ENCODE measurements around the gene SLC26A1.

Gene SLC26A1

GRCh38 chr4:963276-964225 lies 29.7 kb downstream of the SLC26A1 start:
- no peak for DNase-seq (ENCODE audit: low read depth, low spot score)
- ChIA-PET CTCF (interaction anchor here (1.0 kb wide), 1 partner anchor 23 kb away, joined by 3 read pairs; no protein-coding TSS in a partner anchor), POLR2A (no interaction called here)
- no peak for TF ChIP-seq CTCF (IDR thresholded peaks at IDR 0.05; ENCODE audit: insufficient read depth, low read length, missing control alignments)
- H3K4me3 ChIP-seq (ENCODE audit: low read depth, low read length): no peak overlapping the region

- H3K4me3 ChIP-seq (ENCODE audit: low read depth, low read length): no peak overlapping the region
- ChIA-PET CTCF (no interaction called here), POLR2A (no interaction called here)
- no peak for DNase-seq (ENCODE audit: low read depth, low spot score)
- TF ChIP-seq CTCF (IDR thresholded peaks at IDR 0.05; ENCODE audit: insufficient read depth, low read length, missing control alignments): no peak
Measured at GRCh38 chr4:962231-963208, 30.7 kb downstream of the SLC26A1 start.

GRCh38 chr4:961351-962230 lies 31.6 kb downstream of the SLC26A1 start:
- ChIA-PET POLR2A (no interaction called here), CTCF (no interaction called here)
- TF ChIP-seq CTCF (IDR thresholded peaks at IDR 0.05; ENCODE audit: insufficient read depth, low read length, missing control alignments): no peak
- no peak for DNase-seq (ENCODE audit: low read depth, low spot score)
- H3K4me3 ChIP-seq (ENCODE audit: low read depth, low read length): no peak overlapping the region

DNA sequence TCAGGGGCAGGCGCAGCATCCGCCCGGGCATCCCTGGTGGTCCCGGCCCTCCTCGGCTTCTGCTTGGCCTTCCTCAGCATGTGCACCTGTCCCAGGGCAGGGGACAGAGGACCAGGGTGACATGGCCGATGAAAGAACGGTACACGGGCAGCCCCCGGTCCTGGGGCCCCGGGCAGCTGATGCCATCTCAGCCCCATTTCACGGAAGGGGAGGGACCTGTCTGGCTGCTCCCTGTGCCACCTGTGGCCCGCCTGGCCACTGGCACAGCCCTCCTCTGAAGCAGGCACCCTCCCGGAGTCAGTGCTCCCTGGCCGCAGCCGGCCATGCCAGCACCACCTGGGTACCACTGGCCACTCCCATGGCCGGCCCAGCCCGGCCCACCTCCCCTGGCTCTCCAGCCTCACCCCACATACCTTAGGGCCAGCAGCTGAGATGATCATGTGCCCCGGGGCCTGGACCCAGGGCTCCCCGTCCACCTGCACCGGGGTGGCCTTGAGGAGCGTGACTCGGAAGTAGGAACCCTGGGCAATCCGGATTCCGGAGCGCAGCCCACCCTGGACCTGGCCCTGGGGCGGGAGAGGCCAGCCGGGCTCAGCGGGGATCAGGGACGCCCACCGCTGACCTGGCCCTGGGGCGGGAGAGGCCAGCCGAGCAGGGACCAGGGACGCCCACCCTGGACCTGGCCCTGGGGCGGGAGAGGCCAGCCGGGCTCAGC lies 32.4 kb downstream of the SLC26A1 start:
- CTCF ChIA-PET: no interaction called here
- POLR2A ChIA-PET: no interaction called here
- no peak overlapping the region for H3K4me3 ChIP-seq (ENCODE audit: low read depth, low read length)
- no peak for TF ChIP-seq CTCF (IDR thresholded peaks at IDR 0.05; ENCODE audit: insufficient read depth, low read length, missing control alignments)
- DNase-seq (ENCODE audit: low read depth, low spot score): no peak

DNA sequence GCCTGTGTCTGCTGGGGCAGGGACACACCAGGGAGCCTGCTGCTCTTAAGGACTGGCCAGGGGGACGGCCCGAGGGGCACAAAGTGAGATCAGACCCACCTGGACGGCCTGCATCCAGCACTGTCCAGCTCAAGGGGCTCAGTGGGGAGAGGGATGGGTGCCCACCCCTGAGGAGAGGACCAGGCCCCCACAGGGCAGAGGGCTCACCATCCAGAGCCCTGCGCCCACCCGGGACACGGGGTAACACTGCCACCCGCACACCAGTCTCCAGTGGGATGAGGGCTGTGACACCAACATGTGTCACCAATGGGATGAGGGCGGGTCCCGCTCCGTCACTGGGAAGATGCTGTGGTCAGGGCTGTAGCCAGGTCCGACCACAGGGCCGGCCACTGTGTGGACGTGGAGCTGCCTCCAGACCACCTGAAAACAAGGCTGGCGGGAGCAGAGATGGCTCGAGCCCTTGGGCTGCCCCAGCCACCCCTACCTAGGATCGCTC lies 33.0 kb downstream of the SLC26A1 start:
- DNase-seq (ENCODE audit: low read depth, low spot score): no peak
- CTCF ChIA-PET: no interaction called here
- TF ChIP-seq CTCF (IDR thresholded peaks at IDR 0.05; ENCODE audit: insufficient read depth, low read length, missing control alignments): no peak
- POLR2A ChIA-PET: no interaction called here
- no peak overlapping the region for H3K4me3 ChIP-seq (ENCODE audit: low read depth, low read length)
